ENCODE data around the gene ENTPD2.

The ENTPD2 gene

GRCh38 chr9:137052998-137053943 lies 590 bp downstream of the ENTPD2 start:
- H3K9ac ChIP-seq (ENCODE audit: low read depth in 1 of 2, low read length in 2 of 2): peak overlapping the region in 1 of 2 donors; percentile 18
- no peak overlapping the region for H3K27ac ChIP-seq (ENCODE audit: low read depth, low read length)
- peak overlapping the region; percentile 34 to 43 for H3K4me3 ChIP-seq (ENCODE audit: low read depth in 1 of 2, low read length in 2 of 2)
- peaks cover 18 to 30% of the 10 kb centered on the region in 2 donors for H3K4me1 ChIP-seq (ENCODE audit: control insufficient read depth in 1 of 2, insufficient read depth in 2 of 2, low read length in 2 of 2)
- H3K36me3 ChIP-seq (ENCODE audit: control insufficient read depth in 1 of 2, insufficient read depth in 2 of 2, low read length in 2 of 2): no peaks in the 10 kb centered on the region
- H3K9me3 ChIP-seq (ENCODE audit: control insufficient read depth in 1 of 2, low read length in 2 of 2): no peaks in the 10 kb centered on the region
- H3K27me3 ChIP-seq (ENCODE audit: control insufficient read depth in 1 of 2, insufficient read depth in 2 of 2, low read length in 2 of 2): peaks cover 16 to 17% of the 10 kb centered on the region in 2 donors

DNA sequence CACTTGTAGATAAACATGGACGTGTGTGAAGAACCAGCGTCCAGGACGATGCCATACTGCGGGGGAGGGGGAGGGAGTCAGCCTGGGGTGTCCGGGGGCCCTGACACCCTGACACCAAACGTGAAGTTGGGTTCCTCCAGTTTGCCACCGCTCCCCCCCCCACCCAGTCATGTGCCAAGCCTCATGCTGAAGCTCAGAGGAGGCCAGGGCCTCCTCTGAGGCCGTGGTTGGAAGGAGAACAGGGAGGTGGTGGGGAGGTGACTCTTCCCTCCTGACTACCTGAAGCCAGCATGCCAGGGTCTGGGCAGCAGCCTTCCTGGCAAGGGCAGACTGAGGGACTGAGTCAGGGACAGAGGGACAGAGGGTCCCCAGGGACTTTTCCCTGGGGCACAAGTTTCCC lies 1.6 kb downstream of the ENTPD2 start:
- H3K36me3 ChIP-seq (ENCODE audit: control insufficient read depth in 1 of 2, insufficient read depth in 2 of 2, low read length in 2 of 2): no peaks in the 10 kb centered on the region
- no peaks in the 10 kb centered on the region for H3K9me3 ChIP-seq (ENCODE audit: control insufficient read depth in 1 of 2, low read length in 2 of 2)
- no peak overlapping the region for H3K9ac ChIP-seq (ENCODE audit: low read depth in 1 of 2, low read length in 2 of 2)
- H3K27me3 ChIP-seq (ENCODE audit: control insufficient read depth in 1 of 2, insufficient read depth in 2 of 2, low read length in 2 of 2): peaks cover 17 to 23% of the 10 kb centered on the region in 2 donors
- H3K4me3 ChIP-seq (ENCODE audit: low read depth in 1 of 2, low read length in 2 of 2): no peak overlapping the region
- H3K4me1 ChIP-seq (ENCODE audit: control insufficient read depth in 1 of 2, insufficient read depth in 2 of 2, low read length in 2 of 2): peaks cover 18 to 30% of the 10 kb centered on the region in 2 donors
- H3K27ac ChIP-seq (ENCODE audit: low read depth, low read length): no peak overlapping the region

GRCh38 chr9:137051145-137051724 lies 2.6 kb downstream of the ENTPD2 start:
- H3K27me3 ChIP-seq (ENCODE audit: control insufficient read depth in 1 of 2, insufficient read depth in 2 of 2, low read length in 2 of 2): peaks cover 21 to 28% of the 10 kb centered on the region in 2 donors
- H3K4me3 ChIP-seq (ENCODE audit: low read depth in 1 of 2, low read length in 2 of 2): no peak overlapping the region
- H3K9me3 ChIP-seq (ENCODE audit: control insufficient read depth in 1 of 2, low read length in 2 of 2): no peaks in the 10 kb centered on the region
- H3K36me3 ChIP-seq (ENCODE audit: control insufficient read depth in 1 of 2, insufficient read depth in 2 of 2, low read length in 2 of 2): no peaks in the 10 kb centered on the region
- peaks cover 16 to 29% of the 10 kb centered on the region in 2 donors for H3K4me1 ChIP-seq (ENCODE audit: control insufficient read depth in 1 of 2, insufficient read depth in 2 of 2, low read length in 2 of 2)
- H3K27ac ChIP-seq (ENCODE audit: low read depth, low read length): no peak overlapping the region
- no peak overlapping the region for H3K9ac ChIP-seq (ENCODE audit: low read depth in 1 of 2, low read length in 2 of 2)

GRCh38 chr9:137050570-137050969 lies 3.3 kb downstream of the ENTPD2 start:
- no peak overlapping the region for H3K9ac ChIP-seq (ENCODE audit: low read depth in 1 of 2, low read length in 2 of 2)
- H3K4me3 ChIP-seq (ENCODE audit: low read depth in 1 of 2, low read length in 2 of 2): no peak overlapping the region
- no peaks in the 10 kb centered on the region for H3K36me3 ChIP-seq (ENCODE audit: control insufficient read depth in 1 of 2, insufficient read depth in 2 of 2, low read length in 2 of 2)
- H3K4me1 ChIP-seq (ENCODE audit: control insufficient read depth in 1 of 2, insufficient read depth in 2 of 2, low read length in 2 of 2): peaks cover 16 to 26% of the 10 kb centered on the region in 2 donors
- no peak overlapping the region for H3K27ac ChIP-seq (ENCODE audit: low read depth, low read length)
- H3K9me3 ChIP-seq (ENCODE audit: control insufficient read depth in 1 of 2, low read length in 2 of 2): no peaks in the 10 kb centered on the region
- H3K27me3 ChIP-seq (ENCODE audit: control insufficient read depth in 1 of 2, insufficient read depth in 2 of 2, low read length in 2 of 2): peaks cover 21 to 28% of the 10 kb centered on the region in 2 donors

GRCh38 chr9:137049544-137050449 lies 4.1 kb downstream of the ENTPD2 start:
- Histone ChIP-seq H3K27me3 (ENCODE audit: control insufficient read depth in 1 of 2, insufficient read depth in 2 of 2, low read length in 2 of 2) (peaks cover 21 to 34% of the 10 kb centered on the region in 2 donors), H3K36me3 (ENCODE audit: control insufficient read depth in 1 of 2, insufficient read depth in 2 of 2, low read length in 2 of 2) (no peaks in the 10 kb centered on the region), H3K9ac (ENCODE audit: low read depth in 1 of 2, low read length in 2 of 2) (no peak overlapping the region), H3K27ac (ENCODE audit: low read depth, low read length) (no peak overlapping the region), H3K9me3 (ENCODE audit: control insufficient read depth in 1 of 2, low read length in 2 of 2) (no peaks in the 10 kb centered on the region), H3K4me1 (ENCODE audit: control insufficient read depth in 1 of 2, insufficient read depth in 2 of 2, low read length in 2 of 2) (peaks cover 14 to 25% of the 10 kb centered on the region in 2 donors), H3K4me3 (ENCODE audit: low read depth in 1 of 2, low read length in 2 of 2) (no peak overlapping the region)

DNA sequence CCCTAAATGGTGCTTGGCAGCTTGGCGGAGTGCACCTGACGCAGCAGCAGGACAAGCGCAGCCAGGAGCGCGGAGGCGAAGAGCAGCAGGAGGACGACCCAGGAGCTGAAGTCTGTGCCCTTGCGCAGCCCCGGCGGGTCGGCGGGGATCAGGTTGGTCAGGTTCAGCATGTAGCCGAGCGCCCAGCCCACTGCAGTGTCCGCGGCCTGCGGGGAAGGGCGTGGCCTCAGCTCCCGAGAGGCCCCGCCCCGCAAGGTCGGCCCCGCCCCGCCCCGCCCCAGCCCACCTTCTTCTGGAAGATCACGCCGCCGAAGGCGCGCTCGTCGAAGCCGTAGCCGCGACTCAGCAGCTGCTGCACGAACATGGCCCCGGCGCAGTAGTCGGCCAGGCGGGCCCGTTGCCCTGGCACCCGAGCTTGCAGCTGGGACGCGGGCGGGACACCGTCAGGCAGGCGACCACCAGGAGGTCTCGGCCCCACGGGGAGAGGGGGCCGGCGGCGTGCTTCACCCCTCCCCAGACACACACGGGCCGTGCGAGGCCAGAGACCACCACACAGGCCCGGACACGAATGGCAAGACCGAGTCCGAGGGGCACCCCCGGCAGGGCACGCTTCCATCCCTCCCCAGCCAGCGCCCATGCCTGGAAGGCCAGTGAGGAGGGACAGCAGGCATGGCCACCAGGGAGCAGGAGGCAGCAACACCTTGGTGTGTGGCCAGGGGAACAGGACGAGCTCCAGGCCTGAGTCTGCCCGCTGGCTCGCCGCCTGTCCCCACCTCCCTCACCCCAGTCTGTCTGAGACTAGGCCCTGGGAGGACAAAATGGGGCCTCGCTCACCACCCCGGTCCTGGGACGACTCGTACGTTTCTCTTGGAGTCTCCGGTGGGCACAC lies 5.0 kb downstream of the ENTPD2 start:
- no peaks in the 10 kb centered on the region for H3K9me3 ChIP-seq (ENCODE audit: control insufficient read depth in 1 of 2, low read length in 2 of 2)
- H3K27me3 ChIP-seq (ENCODE audit: control insufficient read depth in 1 of 2, insufficient read depth in 2 of 2, low read length in 2 of 2): peaks cover 21 to 40% of the 10 kb centered on the region in 2 donors
- peaks cover 20 to 31% of the 10 kb centered on the region in 2 donors for H3K4me1 ChIP-seq (ENCODE audit: control insufficient read depth in 1 of 2, insufficient read depth in 2 of 2, low read length in 2 of 2)
- no peak overlapping the region for H3K4me3 ChIP-seq (ENCODE audit: low read depth in 1 of 2, low read length in 2 of 2)
- H3K27ac ChIP-seq (ENCODE audit: low read depth, low read length): no peak overlapping the region
- no peaks in the 10 kb centered on the region for H3K36me3 ChIP-seq (ENCODE audit: control insufficient read depth in 1 of 2, insufficient read depth in 2 of 2, low read length in 2 of 2)
- H3K9ac ChIP-seq (ENCODE audit: low read depth in 1 of 2, low read length in 2 of 2): no peak overlapping the region

DNA sequence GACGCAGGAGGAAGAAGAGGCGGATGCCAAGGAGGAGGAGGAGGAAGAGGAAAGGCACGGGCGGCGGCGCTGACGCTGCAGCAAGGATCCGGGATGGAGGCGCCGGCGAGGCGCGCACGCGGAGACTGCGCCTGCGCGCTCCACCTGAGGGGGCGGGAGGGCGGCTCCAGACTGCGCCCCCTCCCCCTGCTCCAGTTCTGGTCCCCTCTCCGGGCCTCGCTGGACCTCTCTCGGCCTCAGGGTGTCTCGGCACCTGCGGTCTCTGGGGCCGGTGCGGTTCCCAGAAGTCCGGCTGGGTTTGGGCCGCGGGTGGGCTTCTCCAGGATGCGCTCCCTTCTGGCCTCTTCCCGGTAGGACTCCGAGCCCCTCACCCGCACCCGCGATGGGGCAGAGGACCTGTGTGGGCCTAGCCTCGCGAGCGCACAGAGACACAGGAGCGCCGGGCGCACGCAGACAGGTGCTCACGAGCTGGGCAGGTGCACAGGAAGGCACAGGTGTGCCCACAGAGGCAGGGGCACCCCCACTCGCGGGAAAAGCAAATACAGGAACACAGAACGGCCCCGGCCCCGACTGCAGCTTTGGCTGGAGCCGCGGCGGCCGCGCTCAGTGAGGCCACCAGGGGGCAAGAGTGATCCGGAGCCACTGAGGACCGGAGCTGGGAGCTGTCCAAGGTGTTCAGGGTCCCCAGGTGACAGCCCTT lies 7.6 kb downstream of the ENTPD2 start, which contains the start of gene NPDC1:
Gene NPDC1 (minus strand): TSS at position 90 of the 700 bp plus-strand sequence. CDS start 188 bp downstream, outside the sequence.
- Histone ChIP-seq H3K36me3 (ENCODE audit: control insufficient read depth in 1 of 2, insufficient read depth in 2 of 2, low read length in 2 of 2) (no peaks in the 10 kb centered on the region), H3K9ac (ENCODE audit: low read depth in 1 of 2, low read length in 2 of 2) (peak within 1 kb of the TSS; percentile 32 to 45), H3K4me1 (ENCODE audit: control insufficient read depth in 1 of 2, insufficient read depth in 2 of 2, low read length in 2 of 2) (peaks cover 32 to 36% of the 10 kb centered on the region in 2 donors), H3K27ac (ENCODE audit: low read depth, low read length) (peak within 1 kb of the TSS; percentile 10), H3K4me3 (ENCODE audit: low read depth in 1 of 2, low read length in 2 of 2) (peak within 1 kb of the TSS; percentile 58 to 60), H3K27me3 (ENCODE audit: control insufficient read depth in 1 of 2, insufficient read depth in 2 of 2, low read length in 2 of 2) (peaks cover 16 to 37% of the 10 kb centered on the region in 2 donors), H3K9me3 (ENCODE audit: control insufficient read depth in 1 of 2, low read length in 2 of 2) (no peaks in the 10 kb centered on the region)

DNA sequence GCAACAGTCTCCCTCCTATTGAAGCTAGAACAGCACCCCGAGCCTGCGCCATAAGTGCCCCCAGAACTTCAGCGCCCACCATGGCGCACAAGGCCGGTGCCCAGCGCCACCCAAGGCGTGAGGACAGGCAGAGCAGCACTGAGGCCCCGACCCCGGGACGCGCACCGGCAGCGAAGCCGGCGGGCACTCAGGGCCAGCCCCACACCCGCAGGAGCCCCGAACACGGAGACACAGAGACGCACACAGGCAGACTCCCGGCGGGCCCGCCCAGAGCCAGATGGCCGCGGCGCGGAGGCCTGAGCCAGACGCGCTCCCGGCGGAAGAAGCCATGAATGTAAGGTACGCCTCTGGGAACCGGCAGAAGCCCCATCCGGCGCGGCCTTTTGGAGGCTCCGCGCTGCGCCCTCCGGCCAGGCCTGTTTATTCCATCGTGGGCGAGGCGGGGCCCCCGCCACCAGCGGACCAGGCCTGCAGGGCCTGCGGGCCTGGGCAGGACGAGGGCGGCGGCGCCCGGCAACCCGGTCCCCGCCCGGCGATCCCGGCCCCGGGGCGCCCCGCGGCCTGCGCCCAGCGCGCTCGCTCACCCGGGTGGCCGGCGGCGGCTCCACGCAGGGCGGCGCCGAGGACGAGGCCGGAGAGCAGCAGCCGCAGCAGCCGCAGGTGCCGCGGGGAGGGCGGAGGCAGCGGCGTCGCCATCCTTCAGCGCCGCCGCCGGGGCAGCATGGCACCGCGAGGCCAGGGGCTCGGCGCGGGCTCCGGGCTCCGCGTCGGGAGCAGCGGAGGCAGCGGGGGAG lies 8.4 kb downstream of the ENTPD2 start:
- Histone ChIP-seq H3K9me3 (ENCODE audit: control insufficient read depth in 1 of 2, low read length in 2 of 2) (no peaks in the 10 kb centered on the region), H3K4me3 (ENCODE audit: low read depth in 1 of 2, low read length in 2 of 2) (peak overlapping the region; percentile 58 to 60), H3K27me3 (ENCODE audit: control insufficient read depth in 1 of 2, insufficient read depth in 2 of 2, low read length in 2 of 2) (peaks cover 14 to 32% of the 10 kb centered on the region in 2 donors), H3K4me1 (ENCODE audit: control insufficient read depth in 1 of 2, insufficient read depth in 2 of 2, low read length in 2 of 2) (peaks cover 32 to 36% of the 10 kb centered on the region in 2 donors), H3K36me3 (ENCODE audit: control insufficient read depth in 1 of 2, insufficient read depth in 2 of 2, low read length in 2 of 2) (no peaks in the 10 kb centered on the region), H3K27ac (ENCODE audit: low read depth, low read length) (peak overlapping the region; percentile 10), H3K9ac (ENCODE audit: low read depth in 1 of 2, low read length in 2 of 2) (peak overlapping the region; percentile 25 to 45)

Measured in duodenal mucosa (tissue), 2 donors.